Measurements from ENCODE around the gene EIF2S3.

GRCh38 chrX:24023544-24023943, 31.2 kb upstream of the EIF2S3 start:
- TF ChIP-seq EZH2phosphoT487 (IDR thresholded peaks at IDR 0.05; ENCODE audit: low read depth, severe bottlenecking, unreplicated experiment): no peak
- TF ChIP-seq CTCF (IDR thresholded peaks at IDR 0.05; ENCODE audit: poor library complexity): no peak
- no peak for TF ChIP-seq EZH2 (IDR thresholded peaks at IDR 0.05; ENCODE audit: borderline replicate concordance)
